IMR-90 (cell line): ENCODE results near the gene PRDM15. TPM values are rescaled to one million over a fixed set of nuclear protein-coding genes. Genes with fewer than 3 reads are reported as not detected.

Source experiments
- ATAC-seq: fragments of 200-7000 bp; cut with Tn5 transposase; 2 replicates; pipeline ENCODE4 v1.9.1; 2020; ENCODE audit warnings: low read depth, mild to moderate bottlenecking, moderate library complexity
- BruUV-seq: library from RNA; stranded (reverse); fragments of 400-500 nt; replicated peaks from 2 replicates; lab custom pipeline; 2021; lab: Mats Ljungman, UMichigan
- CTCF ChIA-PET: fragments of 300-600 bp; formaldehyde crosslinking; extraction: SDS; loops from one replicate; lab custom pipeline; 2021; ENCODE audit warnings: antibody characterized with exemption; lab: Yijun Ruan, JAX
- POLR2A ChIA-PET: fragments of 300-600 bp; sonication (Branson Sonifier 250); formaldehyde crosslinking; loops from one replicate; lab custom pipeline; 2022; ENCODE audit warnings: antibody characterized with exemption; ENCODE audit not compliant: unreplicated experiment; lab: Charles Lee
- DNase-seq: peaks from one replicate; pipeline ENCODE4 v3.0.0; 2013
- H2AFZ ChIP-seq: replicated peaks from 2 replicates; pipeline ENCODE3; 2013; ENCODE audit warnings: low read length, mild to moderate bottlenecking; ENCODE audit not compliant: poor library complexity
- H2AK5ac ChIP-seq: 2 replicates; pipeline ENCODE4 v1.6.1; 2013; ENCODE audit warnings: low read depth, low read length, inconsistent platforms
- H2AK9ac ChIP-seq: replicated peaks from 2 replicates; pipeline ENCODE3; 2013; ENCODE audit warnings: mild to moderate bottlenecking, low read depth, low read length, moderate library complexity; ENCODE audit not compliant: poor library complexity
- H2BK120ac ChIP-seq: 2 replicates; pipeline ENCODE4 v1.6.1; 2013; ENCODE audit warnings: low read depth, low read length, inconsistent platforms
- H2BK15ac ChIP-seq: 3 replicates; pipeline ENCODE4 v1.6.1; 2013; ENCODE audit warnings: low read depth, low read length, inconsistent platforms
- H2BK20ac ChIP-seq: 2 replicates; pipeline ENCODE4 v1.6.1; 2013; ENCODE audit warnings: low read depth, mild to moderate bottlenecking, inconsistent platforms, low read length, moderate library complexity
- H2BK5ac ChIP-seq: 2 replicates; pipeline ENCODE4 v1.6.1; 2013; ENCODE audit warnings: mild to moderate bottlenecking, low read depth, low read length, inconsistent platforms; ENCODE audit not compliant: poor library complexity, severe bottlenecking
- H3K14ac ChIP-seq: replicated peaks from 2 replicates; pipeline ENCODE4 v1.6.1; 2013; ENCODE audit warnings: low read depth, low read length, inconsistent platforms
- H3K18ac ChIP-seq: 2 replicates; pipeline ENCODE4 v1.6.1; 2013; ENCODE audit warnings: low read depth, low read length, control low read depth
- H3K23ac ChIP-seq: 2 replicates; pipeline ENCODE4 v1.6.1; 2013; ENCODE audit warnings: low read depth, low read length, inconsistent platforms
- H3K27ac ChIP-seq: 2 replicates; pipeline ENCODE4 v1.5.1; 2013; ENCODE audit warnings: mild to moderate bottlenecking, control low read depth, low read length; ENCODE audit not compliant: insufficient read depth
- H3K27me3 ChIP-seq: 2 replicates; pipeline ENCODE4 v1.6.1; 2013; ENCODE audit warnings: low read length; ENCODE audit not compliant: control insufficient read depth, insufficient read depth
- H3K36me3 ChIP-seq: 2 replicates; pipeline ENCODE4 v1.6.1; 2013; ENCODE audit warnings: low read length, mixed read lengths; ENCODE audit not compliant: control insufficient read depth, insufficient read depth
- H3K4ac ChIP-seq: 2 replicates; pipeline ENCODE4 v1.6.1; 2013; ENCODE audit warnings: low read depth, low read length, inconsistent platforms
- H3K4me1 ChIP-seq: 2 replicates; pipeline ENCODE4 v1.6.1; 2013; ENCODE audit warnings: low read length, mixed read lengths; ENCODE audit not compliant: control insufficient read depth, insufficient read depth
- H3K4me2 ChIP-seq: 2 replicates; pipeline ENCODE4 v1.6.1; 2013; ENCODE audit warnings: low read depth, mild to moderate bottlenecking, control low read depth, low read length, moderate library complexity
- H3K4me3 ChIP-seq: 2 replicates; pipeline ENCODE4 v1.5.1; 2013; ENCODE audit warnings: low read depth, mild to moderate bottlenecking, control low read depth, low read length, moderate library complexity; ENCODE audit not compliant: insufficient read depth
- H3K56ac ChIP-seq: 2 replicates; pipeline ENCODE4 v1.6.1; 2013; ENCODE audit warnings: low read length, inconsistent platforms; ENCODE audit not compliant: insufficient read depth; ENCODE audit errors: extremely low read depth
- H3K79me1 ChIP-seq, 2 experiments: 2 replicates each; pipeline ENCODE4 v1.6.1; 2013; ENCODE audit warnings: low read length in 2 of 2, inconsistent platforms in 1 of 2, low read depth in 1 of 2
- H3K9ac ChIP-seq: 2 replicates; pipeline ENCODE4 v1.6.1; 2013; ENCODE audit warnings: low read depth, low read length, control low read depth
- H3K9me1 ChIP-seq: 2 replicates; pipeline ENCODE4 v1.6.1; 2013; ENCODE audit warnings: low read length, inconsistent platforms; ENCODE audit not compliant: insufficient read depth
- H3K9me3 ChIP-seq: 2 replicates; pipeline ENCODE4 v1.6.1; 2013; ENCODE audit warnings: low read length; ENCODE audit not compliant: control insufficient read depth, insufficient read depth
- H4K20me1 ChIP-seq: 2 replicates; pipeline ENCODE4 v1.6.1; 2013; ENCODE audit warnings: low read length, inconsistent platforms; ENCODE audit not compliant: insufficient read depth
- H4K5ac ChIP-seq: 2 replicates; pipeline ENCODE4 v1.6.1; 2013; ENCODE audit warnings: mild to moderate bottlenecking, low read depth, low read length, control low read depth
- H4K8ac ChIP-seq, 2 experiments: 2 replicates each; pipeline ENCODE4 v1.6.1; 2013; ENCODE audit warnings: low read depth in 2 of 2, low read length in 2 of 2, control low read depth in 1 of 2, inconsistent platforms in 1 of 2
- H4K91ac ChIP-seq: 2 replicates; pipeline ENCODE4 v1.6.1; 2013; ENCODE audit warnings: low read depth, low read length, inconsistent platforms; ENCODE audit not compliant: insufficient read depth
- CHD1 ChIP-seq: IDR thresholded peaks from 2 replicates; pipeline ENCODE4 v1.6.1; 2012; ENCODE audit warnings: low read depth, low read length, improper control_type of control experiment
- CTCF ChIP-seq: conservative IDR thresholded peaks from 2 replicates; pipeline ENCODE4 v1.5.1; 2012; ENCODE audit warnings: mild to moderate bottlenecking, low read depth, low read length, improper control_type of control experiment
- ELK1 ChIP-seq: fragments of 150-350 bp; IDR thresholded peaks from 2 replicates; pipeline ENCODE4 v1.6.1; 2016; ENCODE audit warnings: low read depth, mild to moderate bottlenecking, low read length, moderate library complexity, borderline replicate concordance
- MXI1 ChIP-seq: IDR thresholded peaks from 2 replicates; pipeline ENCODE4 v1.6.1; 2012; ENCODE audit warnings: low read depth, mild to moderate bottlenecking, low read length, moderate library complexity, borderline replicate concordance
- NFE2L2 ChIP-seq: fragments of 150-350 bp; IDR thresholded peaks from 2 replicates; pipeline ENCODE4 v1.6.1; 2016; ENCODE audit warnings: low read depth, mild to moderate bottlenecking, low read length
- POLR2A ChIP-seq: IDR thresholded peaks from 2 replicates; pipeline ENCODE4 v1.6.1; 2012; ENCODE audit warnings: mild to moderate bottlenecking, low read depth, low read length
- RAD21 ChIP-seq: IDR thresholded peaks from 2 replicates; pipeline ENCODE4 v1.6.1; 2012; ENCODE audit warnings: low read length, improper control_type of control experiment
- RCOR1 ChIP-seq: IDR thresholded peaks from 2 replicates; pipeline ENCODE4 v1.6.1; 2012; ENCODE audit warnings: mild to moderate bottlenecking, low read length, improper control_type of control experiment; ENCODE audit not compliant: insufficient replicate concordance
- SMC3 ChIP-seq: fragments of 150-350 bp; IDR thresholded peaks from 2 replicates; pipeline ENCODE4 v1.6.1; 2016; ENCODE audit warnings: low read depth, mild to moderate bottlenecking, antibody characterized with exemption, low read length, moderate library complexity
- USF2 ChIP-seq: fragments of 150-350 bp; IDR thresholded peaks from 2 replicates; pipeline ENCODE4 v1.6.1; 2017; ENCODE audit warnings: mild to moderate bottlenecking, antibody characterized with exemption, low read length, low read depth
- WGBS, 2 experiments: methylation state at CpG; one replicate each; pipeline versions ENCODE4 v1.1.5 to v1.1.7; 2013; ENCODE audit warnings: missing lambda C conversion rate in 2 of 2; ENCODE audit not compliant: insufficient read length in 1 of 2; ENCODE audit errors: extremely low coverage in 2 of 2; 5-methylcytosine and 5-hydroxymethylcytosine counted together
- dilution Hi-C: fragments of 300-500 bp; cut with HindIII; formaldehyde crosslinking; loops from one replicate; pipeline ENCODE4 v1.14.3; 2018; ENCODE audit warnings: low sequenced_read_pairs; ENCODE audit not compliant: unreplicated experiment
- in situ Hi-C: fragments of 300-500 bp; cut with MboI; formaldehyde crosslinking; loops from 3 replicates; pipeline ENCODE4 v1.14.3; 2019; ENCODE audit warnings: low sequenced_read_pairs, inconsistent platforms, mixed read lengths
- intact Hi-C: fragments of 100-400 bp; cut with micrococcal nuclease; formaldehyde crosslinking; loops from 2 replicates; pipeline ENCODE4 v1.10.0; 2022
- polyA plus RNA-seq, 3 experiments: library from polyadenylated mRNA; depleted of rRNA; stranded (reverse); fragments of >200 nt; gene quantifications; 2 replicates each; pipeline ENCODE4 v1.2.3, GENCODE V29; 2012; ENCODE audit warnings: low replicate concordance in 1 of 3
- total RNA-seq: library from RNA; depleted of rRNA; stranded (reverse); fragments of >200 nt; gene quantifications from 2 replicates; pipeline ENCODE4 v1.2.3, GENCODE V29; 2012

PRDM15 gene
- total and polyA plus RNA-seq, 2 of the 4 experiments (the other 2 are of a cell fraction): 7.3 to 8.8 TPM

GRCh38 chr21:41820384-41821080, 58.6 kb downstream of the PRDM15 start:
- intact Hi-C loops: no loop called here
- no peak overlapping the region for H3K56ac ChIP-seq
- H3K4me1 ChIP-seq: no peaks in the 10 kb centered on the region
- H2BK15ac ChIP-seq: no peak overlapping the region
- DNase-seq (no peak), ATAC-seq (no peak)
- ChIA-PET POLR2A (no interaction called here), CTCF (no interaction called here)
- in situ Hi-C loops: no loop called here
- TF ChIP-seq RCOR1: no peak
- no peak for TF ChIP-seq CHD1
- TF ChIP-seq NFE2L2: no peak
- no peak for TF ChIP-seq MXI1
- TF ChIP-seq USF2: no peak
- no peak for TF ChIP-seq CTCF
- no peak for TF ChIP-seq RAD21
- no peak for TF ChIP-seq ELK1
- TF ChIP-seq SMC3: no peak
- TF ChIP-seq POLR2A: no peak
- no peak overlapping the region for H2BK20ac ChIP-seq
- no peak overlapping the region for H3K9ac ChIP-seq
- H3K79me1 ChIP-seq: no peaks in the 10 kb centered on the region
- H2BK120ac ChIP-seq: no peak overlapping the region
- H3K27ac ChIP-seq: no peak overlapping the region
- H4K8ac ChIP-seq: no peak overlapping the region
- no peak overlapping the region for H2BK5ac ChIP-seq
- no peak overlapping the region for H3K18ac ChIP-seq
- H4K5ac ChIP-seq: no peak overlapping the region
- H3K27me3 ChIP-seq: no peaks in the 10 kb centered on the region
- no peak overlapping the region for H2AK9ac ChIP-seq
- H2AFZ ChIP-seq: no peak overlapping the region
- no peaks in the 10 kb centered on the region for H3K9me3 ChIP-seq
- WGBS, 2 experiments: 96% methylated on average over 9 of the region's 19 CpGs; no CpG with 5 or more reads in 1 of the 2 experiments
- H4K91ac ChIP-seq: no peak overlapping the region
- no peak overlapping the region for H3K23ac ChIP-seq
- no peaks in the 10 kb centered on the region for H4K20me1 ChIP-seq
- no peak overlapping the region for H2AK5ac ChIP-seq
- no peak overlapping the region for H3K4me2 ChIP-seq
- H3K4ac ChIP-seq: no peak overlapping the region
- no peak overlapping the region for H3K14ac ChIP-seq
- BruUV-seq: no TSS peak
- peaks cover 12% of the 10 kb centered on the region; the same call in 1 of the 2 replicates for H3K36me3 ChIP-seq
- H3K4me3 ChIP-seq: no peak overlapping the region
- dilution Hi-C loops: no loop called here
- no peaks in the 10 kb centered on the region for H3K9me1 ChIP-seq
